ENCODE data around the gene JMJD8. TPM values are rescaled to one million over a fixed set of nuclear protein-coding genes. Genes with fewer than 3 reads are reported as not detected.

Gene JMJD8
- total RNA-seq, 4 donors from 2014 or later, result 22.8 to 81.8 (median 41.0) TPM

- Histone ChIP-seq H3K9me3 (no peaks in the 10 kb centered on the region), H3K4me3 (peak overlapping the region in 2 of 4 donors; percentile 25 to 34), H3K36me3 (no peaks in the 10 kb centered on the region), H3K27me3 (peaks cover 63 to 75% (median 68%) of the 10 kb centered on the region in 3 donors), H3K27ac (no peak overlapping the region), H3K4me1 (peaks cover 0 to 2% of the 10 kb centered on the region in 2 donors)
- no peak for TF ChIP-seq POLR2A (IDR thresholded peaks at IDR 0.05)
- no peak for TF ChIP-seq CTCF (IDR thresholded peaks at IDR 0.05 in 4 of 5, conservative IDR thresholded peaks at IDR 0.05 in 1 of 5)
- no peak for ATAC-seq
- intact Hi-C loops (cut with DNase I; ENCODE audit: low total_unique reads), result no loop called here
- no peak for DNase-seq
- in situ Hi-C loops (cut with MboI; ENCODE audit: low sequenced_read_pairs in 4 of 4), result no loop called here
Measured at GRCh38 chr16:695355-696089, 11.4 kb upstream of the JMJD8 start.

GRCh38 chr16:694863-695354, 10.8 kb upstream of the JMJD8 start:
- TF ChIP-seq POLR2A (IDR thresholded peaks at IDR 0.05) (no peak), CTCF (IDR thresholded peaks at IDR 0.05 in 4 of 5, conservative IDR thresholded peaks at IDR 0.05 in 1 of 5) (no peak)
- in situ Hi-C loops (cut with MboI; ENCODE audit: low sequenced_read_pairs in 4 of 4), result no loop called here
- no peak for ATAC-seq
- Histone ChIP-seq H3K9me3 (no peaks in the 10 kb centered on the region), H3K36me3 (no peaks in the 10 kb centered on the region), H3K27me3 (peaks cover 57 to 69% (median 62%) of the 10 kb centered on the region in 3 donors), H3K4me3 (no peak overlapping the region), H3K4me1 (peaks cover 0 to 4% of the 10 kb centered on the region in 2 donors), H3K27ac (no peak overlapping the region)
- intact Hi-C loops (cut with DNase I; ENCODE audit: low total_unique reads), result no loop called here
- no peak for DNase-seq

- intact Hi-C loops (cut with DNase I; ENCODE audit: low total_unique reads) (no loop called here), in situ Hi-C loops (cut with MboI; ENCODE audit: low sequenced_read_pairs in 4 of 4) (no loop called here)
- DNase-seq (no peak), ATAC-seq (no peak)
- Histone ChIP-seq H3K4me1 (peaks cover 4 to 10% of the 10 kb centered on the region in 2 donors), H3K4me3 (no peak overlapping the region), H3K36me3 (no peaks in the 10 kb centered on the region), H3K27me3 (peaks cover 51 to 63% (median 57%) of the 10 kb centered on the region in 3 donors), H3K9me3 (no peaks in the 10 kb centered on the region), H3K27ac (no peak overlapping the region)
- no peak for TF ChIP-seq POLR2A (IDR thresholded peaks at IDR 0.05)
- TF ChIP-seq CTCF (IDR thresholded peaks at IDR 0.05 in 4 of 5, conservative IDR thresholded peaks at IDR 0.05 in 1 of 5), result no peak
Measured at GRCh38 chr16:694187-694862, 10.2 kb upstream of the JMJD8 start.

- no peaks in the 10 kb centered on the region for H3K36me3 ChIP-seq
- no peaks in the 10 kb centered on the region for H3K9me3 ChIP-seq
- intact Hi-C loops (cut with DNase I; ENCODE audit: low total_unique reads), result no loop called here
- H3K27me3 ChIP-seq, result peaks cover 46 to 58% (median 51%) of the 10 kb centered on the region in 3 donors
- peaks cover 9 to 15% of the 10 kb centered on the region in 2 donors for H3K4me1 ChIP-seq
- no peak overlapping the region for H3K27ac ChIP-seq
- ATAC-seq (no peak), DNase-seq (no peak)
- TF ChIP-seq POLR2A (IDR thresholded peaks at IDR 0.05), result no peak
- no peak for TF ChIP-seq CTCF (IDR thresholded peaks at IDR 0.05 in 4 of 5, conservative IDR thresholded peaks at IDR 0.05 in 1 of 5)
- no peak overlapping the region for H3K4me3 ChIP-seq
- in situ Hi-C loops (cut with MboI; ENCODE audit: low sequenced_read_pairs in 4 of 4), result no loop called here
Measured at GRCh38 chr16:693766-694165, 9.6 kb upstream of the JMJD8 start.
